Measurements from ENCODE around the gene IRX5.

Gene IRX5

GRCh38 chr16:54923988-54924387, 6.7 kb upstream of the IRX5 start:
- Histone ChIP-seq H3K9me3 (ENCODE audit: control insufficient read depth, insufficient read depth, low read length) (no peaks in the 10 kb centered on the region), H3K4me1 (ENCODE audit: control insufficient read depth, low read length) (no peaks in the 10 kb centered on the region), H3K4me2 (ENCODE audit: low read length) (no peak overlapping the region), H4K20me1 (ENCODE audit: control insufficient read depth, insufficient read depth, low read depth, low read length) (no peaks in the 10 kb centered on the region), H3K27ac (ENCODE audit: low read depth, low read length) (no peak overlapping the region), H3K4me3 (ENCODE audit: low read length) (no peak overlapping the region), H3F3A (ENCODE audit: control insufficient read depth, insufficient read depth) (no peaks in the 10 kb centered on the region), H3K79me2 (ENCODE audit: control insufficient read depth, low read length) (no peaks in the 10 kb centered on the region), H3K9me2 (replicated peaks; ENCODE audit: control insufficient read depth, low read length) (no peaks in the 10 kb centered on the region), H3K36me3 (ENCODE audit: control insufficient read depth, low read length) (no peaks in the 10 kb centered on the region), H3K27me3 (ENCODE audit: control insufficient read depth, low read length) (no peaks in the 10 kb centered on the region)
- TF ChIP-seq CTCF (IDR thresholded peaks at IDR 0.05; ENCODE audit: low read depth, low read length, poor library complexity, severe bottlenecking) (no peak), EZH2phosphoT487 (IDR thresholded peaks at IDR 0.05; ENCODE audit: borderline replicate concordance, low read length) (no peak)

- Histone ChIP-seq H3K79me2 (ENCODE audit: control insufficient read depth, low read length) (no peaks in the 10 kb centered on the region), H3K9me3 (ENCODE audit: control insufficient read depth, insufficient read depth, low read length) (peaks cover 10% of the 10 kb centered on the region; the same call in 1 of the 2 replicates), H3K27ac (ENCODE audit: low read depth, low read length) (no peak overlapping the region), H3K27me3 (ENCODE audit: control insufficient read depth, low read length) (no peaks in the 10 kb centered on the region), H3F3A (ENCODE audit: control insufficient read depth, insufficient read depth) (no peaks in the 10 kb centered on the region), H3K4me2 (ENCODE audit: low read length) (no peak overlapping the region), H3K4me3 (ENCODE audit: low read length) (no peak overlapping the region), H3K4me1 (ENCODE audit: control insufficient read depth, low read length) (no peaks in the 10 kb centered on the region), H3K9me2 (replicated peaks; ENCODE audit: control insufficient read depth, low read length) (no peaks in the 10 kb centered on the region), H4K20me1 (ENCODE audit: control insufficient read depth, insufficient read depth, low read depth, low read length) (no peaks in the 10 kb centered on the region), H3K36me3 (ENCODE audit: control insufficient read depth, low read length) (no peaks in the 10 kb centered on the region)
- TF ChIP-seq CTCF (IDR thresholded peaks at IDR 0.05; ENCODE audit: low read depth, low read length, poor library complexity, severe bottlenecking) (no peak), EZH2phosphoT487 (IDR thresholded peaks at IDR 0.05; ENCODE audit: borderline replicate concordance, low read length) (no peak)
Observed at GRCh38 chr16:54926166-54926838, 4.4 kb upstream of the IRX5 start.

- Histone ChIP-seq H3K4me2 (ENCODE audit: low read length) (no peak overlapping the region), H4K20me1 (ENCODE audit: control insufficient read depth, insufficient read depth, low read depth, low read length) (no peaks in the 10 kb centered on the region), H3K79me2 (ENCODE audit: control insufficient read depth, low read length) (no peaks in the 10 kb centered on the region), H3K9me3 (ENCODE audit: control insufficient read depth, insufficient read depth, low read length) (peaks cover 10% of the 10 kb centered on the region; the same call in 1 of the 2 replicates), H3K36me3 (ENCODE audit: control insufficient read depth, low read length) (no peaks in the 10 kb centered on the region), H3K27ac (ENCODE audit: low read depth, low read length) (no peak overlapping the region), H3K27me3 (ENCODE audit: control insufficient read depth, low read length) (no peaks in the 10 kb centered on the region), H3F3A (ENCODE audit: control insufficient read depth, insufficient read depth) (no peaks in the 10 kb centered on the region), H3K4me1 (ENCODE audit: control insufficient read depth, low read length) (no peaks in the 10 kb centered on the region), H3K4me3 (ENCODE audit: low read length) (no peak overlapping the region), H3K9me2 (replicated peaks; ENCODE audit: control insufficient read depth, low read length) (no peaks in the 10 kb centered on the region)
- TF ChIP-seq CTCF (IDR thresholded peaks at IDR 0.05; ENCODE audit: low read depth, low read length, poor library complexity, severe bottlenecking) (no peak), EZH2phosphoT487 (IDR thresholded peaks at IDR 0.05; ENCODE audit: borderline replicate concordance, low read length) (no peak)
Observed at GRCh38 chr16:54927125-54928015, 3.3 kb upstream of the IRX5 start.
